COLO668 (cell line): Measurements from ENCODE around the gene WDFY2.

Experiments used
- DNase-seq: peaks from one replicate; lab custom pipeline; 2025; ENCODE audit not compliant: unreplicated experiment; lab: John Stamatoyannopoulos, UW

Gene WDFY2

DNA sequence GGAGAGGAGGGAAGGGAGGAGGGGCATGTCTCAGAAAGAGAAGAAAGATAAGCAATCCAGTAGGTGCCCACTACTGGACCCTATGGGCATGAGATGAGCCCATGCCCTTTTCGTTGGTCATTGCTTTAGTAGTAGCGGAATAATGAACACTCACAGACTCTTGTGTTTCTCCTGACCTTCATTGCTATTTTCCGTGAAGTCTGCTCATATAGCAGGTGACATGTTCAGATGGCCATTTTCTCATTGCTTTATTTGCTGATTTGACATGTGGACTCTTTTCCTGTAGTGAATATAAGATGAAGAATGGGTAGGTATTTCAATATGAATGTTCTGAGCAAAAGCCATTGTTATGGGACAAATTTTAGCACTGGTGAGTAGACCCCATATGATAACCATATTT lies 16.4 kb downstream of the WDFY2 start:
- DNase-seq = no peak

DNA sequence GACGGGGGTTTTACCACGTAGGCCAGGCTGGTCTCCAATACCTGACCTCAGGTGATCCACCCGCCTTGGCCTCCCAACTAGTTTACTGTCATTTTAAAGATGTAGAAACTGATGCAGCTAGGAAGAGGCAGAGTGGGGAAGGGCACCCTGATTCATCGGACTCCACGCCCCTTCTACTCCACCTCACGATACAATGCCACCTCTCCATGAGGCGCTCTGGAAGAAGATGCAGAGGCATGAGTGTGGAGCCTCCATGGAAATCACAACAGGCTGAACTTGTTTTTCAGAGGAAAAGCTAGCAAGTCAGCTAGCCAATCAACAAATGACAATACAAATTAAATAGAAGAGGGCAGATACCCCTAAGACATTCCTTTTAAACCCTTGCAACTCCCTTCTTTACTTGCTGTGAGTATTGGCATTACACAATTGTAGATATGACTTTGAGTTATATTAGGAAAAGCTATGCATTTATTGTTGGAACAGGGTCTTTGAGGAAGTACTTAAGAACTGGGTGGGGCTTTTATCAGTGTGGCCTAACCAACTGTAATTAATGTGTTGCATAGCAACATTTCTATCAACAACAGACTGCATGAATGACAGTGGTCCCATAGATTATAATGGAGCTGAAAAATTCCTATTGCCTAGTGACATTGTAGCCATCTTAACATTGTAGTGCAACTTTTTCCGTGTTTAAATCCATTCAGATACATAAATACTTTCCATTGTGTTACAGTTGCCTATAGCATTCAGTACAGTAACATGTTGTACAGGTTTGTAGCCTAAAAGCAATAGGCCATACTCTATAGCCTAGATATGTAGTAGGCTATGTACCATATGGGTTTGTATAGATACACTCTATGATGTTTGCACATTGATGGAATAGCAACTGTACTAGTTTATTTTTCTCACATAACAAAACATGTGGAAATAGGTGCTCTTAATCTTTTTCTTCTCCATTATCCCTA lies 17.6 kb downstream of the WDFY2 start:
- DNase-seq = no peak

DNA sequence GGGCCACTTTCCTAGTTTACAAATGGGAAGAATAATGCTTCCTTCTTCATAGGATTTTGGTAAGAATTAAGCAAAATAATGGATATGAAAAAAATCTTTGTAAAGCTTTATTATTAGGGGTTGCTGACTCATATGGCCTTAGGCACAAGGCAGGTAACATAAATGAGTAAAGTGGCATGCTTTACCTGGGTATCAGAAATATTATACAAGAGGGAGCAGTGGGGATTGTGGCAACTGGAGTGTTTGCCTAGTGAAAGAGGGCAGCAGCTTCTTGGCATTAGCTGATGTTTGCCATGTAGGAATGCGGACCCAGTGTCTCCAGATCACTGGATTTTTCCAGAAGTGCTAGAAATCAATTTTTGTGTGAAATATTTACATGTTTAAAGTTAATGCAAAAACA lies 19.5 kb downstream of the WDFY2 start:
- DNase-seq = no peak

DNA sequence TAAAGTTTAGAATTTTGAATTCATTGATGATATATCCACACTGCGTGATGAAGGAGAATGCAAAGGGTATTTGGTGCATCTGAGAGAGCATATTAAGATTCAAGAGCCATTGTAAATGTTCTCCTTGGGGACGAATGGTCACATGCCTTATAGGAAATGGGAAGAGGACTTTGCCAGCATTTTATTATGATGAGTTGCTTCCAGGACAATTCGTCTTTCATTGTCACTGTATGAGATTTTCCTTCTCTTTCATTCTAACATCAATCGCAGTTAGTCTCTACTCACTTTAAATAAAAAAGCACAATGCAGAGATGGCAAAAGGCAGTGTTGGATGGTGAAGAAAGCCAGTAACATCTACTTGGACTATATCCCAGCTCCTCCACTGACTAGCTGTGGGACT lies 21.4 kb downstream of the WDFY2 start:
- no peak for DNase-seq

DNA sequence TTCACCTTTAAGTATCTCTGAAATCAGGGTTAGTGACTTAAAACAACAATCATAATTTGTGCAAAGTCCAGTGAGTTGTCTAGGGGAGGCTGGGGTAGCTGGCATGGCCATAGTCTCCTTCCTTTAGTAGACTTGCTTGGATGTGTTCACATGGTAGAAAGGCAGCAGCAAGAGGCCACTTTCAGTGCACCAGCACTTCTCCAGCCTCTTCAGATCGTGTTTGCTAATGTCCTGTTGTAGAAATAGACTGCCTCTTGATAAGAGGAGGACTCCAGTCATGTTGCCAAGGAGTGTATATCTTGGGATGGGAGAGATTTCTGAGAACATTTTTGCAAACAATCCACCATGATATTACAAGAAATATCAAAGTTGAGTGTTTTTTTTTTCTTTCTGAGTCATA lies 22.9 kb downstream of the WDFY2 start:
- DNase-seq = no peak

DNA sequence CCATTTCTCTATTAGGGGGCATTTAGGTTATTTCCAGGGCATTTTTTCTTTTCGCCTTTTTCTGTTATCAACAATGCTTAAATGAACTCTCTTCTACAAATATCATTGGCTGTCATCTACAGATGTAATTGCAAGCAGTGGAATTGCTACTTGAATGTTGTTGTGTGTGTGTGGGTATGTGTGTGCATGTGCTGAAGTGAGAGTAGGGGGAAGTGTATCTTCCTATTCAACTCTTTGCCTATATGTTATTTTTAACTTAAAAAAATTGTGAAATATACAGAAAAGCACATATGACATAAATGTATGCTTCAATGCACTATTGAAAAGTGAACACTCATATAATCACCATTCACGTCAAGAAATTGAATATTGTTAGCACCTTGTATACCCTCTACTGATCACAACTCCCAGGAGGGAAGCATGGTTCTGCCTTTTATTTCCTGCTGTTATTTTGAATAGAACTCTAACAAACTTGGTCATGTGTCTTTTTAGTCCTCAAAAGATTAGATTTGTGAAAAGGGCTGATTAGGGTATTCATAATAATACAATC lies 24.7 kb downstream of the WDFY2 start:
- DNase-seq = no peak

DNA sequence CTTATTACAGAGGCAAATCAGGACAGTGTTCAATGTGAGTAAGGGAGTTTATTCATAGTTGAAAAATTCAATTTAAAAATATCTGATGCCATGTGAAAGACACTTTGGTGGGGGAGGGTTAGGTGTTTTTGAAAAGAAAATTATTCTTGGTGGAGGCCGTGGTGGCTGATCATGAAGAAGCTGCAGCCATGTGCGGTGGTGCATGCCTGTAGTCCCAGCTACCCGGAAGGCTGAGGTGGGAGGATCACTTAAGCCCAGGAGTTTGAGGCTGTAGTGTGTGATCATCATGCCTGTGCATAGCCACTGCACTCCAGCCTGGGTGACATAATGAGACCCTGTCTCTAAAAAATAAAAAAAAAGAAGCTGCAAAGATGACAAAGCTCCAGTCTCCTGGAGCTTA lies 28.6 kb downstream of the WDFY2 start:
- DNase-seq = no peak

DNA sequence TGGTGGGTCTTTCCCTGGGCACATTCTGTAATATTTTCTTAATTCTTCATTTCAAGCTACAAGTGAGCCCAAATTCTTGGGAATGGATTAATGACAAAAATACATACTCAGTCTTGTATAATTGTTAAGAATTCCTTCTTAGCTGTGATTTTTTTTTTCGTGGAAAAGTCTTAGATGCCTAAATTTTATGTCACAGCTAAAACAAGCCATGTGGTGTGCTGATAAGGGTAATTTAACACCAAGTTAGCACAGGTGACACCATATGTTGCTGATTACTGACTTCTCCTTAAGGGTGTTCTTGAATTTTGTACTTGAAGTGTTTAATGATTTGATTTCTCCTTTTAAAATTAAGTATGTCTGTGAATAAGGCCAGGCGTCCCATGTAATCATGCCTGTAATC lies 29.3 kb downstream of the WDFY2 start:
- DNase-seq = no peak

DNA sequence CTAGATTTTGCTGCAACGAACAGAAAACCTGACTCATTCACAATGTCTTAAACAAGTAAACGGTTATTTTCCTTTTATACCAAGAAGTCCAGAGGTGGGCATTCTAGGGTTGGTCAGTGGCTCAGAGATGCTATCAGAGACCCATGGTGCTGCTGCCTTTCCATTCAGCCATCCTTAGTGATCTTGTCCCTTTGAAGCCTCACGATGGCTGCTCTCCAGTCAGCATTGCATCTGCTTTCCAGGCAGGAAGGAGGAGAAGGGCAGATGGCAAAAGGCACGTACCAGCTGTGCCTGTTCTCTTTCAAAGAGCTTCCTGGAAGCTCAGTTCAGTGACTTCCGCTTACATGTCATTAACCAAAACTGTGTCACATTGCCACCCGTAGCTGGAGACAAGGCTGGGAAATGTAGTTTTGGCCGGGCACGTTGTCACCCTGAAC lies 30.1 kb downstream of the WDFY2 start:
- DNase-seq = peak; percentile 87

DNA sequence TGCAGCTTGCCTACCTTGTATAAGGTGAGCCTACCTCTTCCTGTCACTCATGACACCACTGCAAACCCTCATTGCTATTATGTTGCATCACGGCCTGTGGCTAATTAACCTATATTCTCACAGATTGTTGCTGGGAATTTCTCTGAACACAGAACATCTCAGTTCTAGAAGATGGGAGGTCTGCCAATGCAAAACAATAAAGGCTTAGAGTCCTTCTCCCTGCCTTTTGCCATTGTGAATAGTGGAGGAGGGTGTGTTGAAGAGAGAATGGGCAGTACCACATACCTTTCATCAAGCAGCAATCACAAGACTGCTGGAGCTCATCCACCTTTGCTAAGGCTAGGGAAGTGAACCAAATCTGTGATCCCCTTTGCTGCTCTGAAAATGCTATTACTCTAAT lies 34.4 kb downstream of the WDFY2 start:
- DNase-seq = no peak

DNA sequence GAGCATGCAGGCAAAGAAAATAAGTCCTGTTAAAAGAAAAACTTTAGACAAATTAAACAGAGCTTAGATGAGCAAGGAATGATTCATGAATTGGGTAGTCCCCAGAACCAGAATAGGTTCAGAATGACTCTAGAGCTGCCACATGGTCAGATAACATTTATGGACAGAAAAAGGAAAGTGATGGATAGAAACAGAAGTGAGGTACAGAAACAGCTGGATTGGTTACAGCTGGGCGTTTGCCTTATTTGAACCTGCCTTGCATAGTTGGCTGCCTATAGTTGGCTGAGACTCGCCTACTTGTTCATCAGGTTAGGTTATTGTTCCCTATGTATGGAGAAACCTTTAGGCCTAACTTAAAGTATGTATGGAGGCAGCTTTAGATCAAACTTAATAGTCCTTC lies 35.4 kb downstream of the WDFY2 start:
- DNase-seq = no peak

DNA sequence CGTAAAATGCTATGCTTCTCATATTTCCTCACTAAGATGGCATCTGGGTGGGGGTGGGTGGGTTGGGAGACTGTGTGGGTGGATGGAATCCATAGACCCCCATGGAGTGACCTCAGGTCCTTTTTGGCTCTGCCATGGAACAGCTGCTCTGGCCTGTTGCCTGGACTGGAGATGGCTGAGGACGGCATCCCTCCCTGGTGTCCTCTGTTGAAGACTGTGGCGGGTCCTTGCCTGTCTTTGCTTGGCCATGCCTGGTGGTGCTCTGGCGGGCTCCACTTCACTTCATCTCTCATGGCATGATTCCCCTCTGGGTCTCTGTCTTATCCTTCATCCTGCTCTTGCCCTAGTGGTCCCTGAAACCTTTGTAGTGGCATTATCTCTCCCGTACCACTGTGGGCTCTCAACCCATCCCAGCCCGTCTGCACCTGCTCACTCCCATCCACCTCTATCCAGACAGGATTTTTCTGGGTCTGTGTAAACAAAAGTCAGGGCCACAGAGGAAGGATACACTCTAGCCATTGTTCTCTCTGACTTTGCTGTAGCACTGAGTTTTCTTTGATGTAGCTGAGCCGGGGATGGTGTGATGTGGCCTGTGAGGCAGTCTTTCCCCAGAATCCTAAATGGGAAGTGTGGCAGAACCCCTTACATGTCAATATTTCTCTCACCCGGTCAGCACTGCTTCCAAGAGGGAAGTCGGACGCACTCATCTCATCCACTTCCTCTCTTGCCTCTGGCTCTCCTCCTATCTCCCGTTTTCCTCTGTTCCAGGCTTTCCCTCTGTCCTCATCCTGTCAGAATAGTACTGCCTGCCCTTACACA lies 36.1 kb downstream of the WDFY2 start:
- DNase-seq = peak; percentile 74

DNA sequence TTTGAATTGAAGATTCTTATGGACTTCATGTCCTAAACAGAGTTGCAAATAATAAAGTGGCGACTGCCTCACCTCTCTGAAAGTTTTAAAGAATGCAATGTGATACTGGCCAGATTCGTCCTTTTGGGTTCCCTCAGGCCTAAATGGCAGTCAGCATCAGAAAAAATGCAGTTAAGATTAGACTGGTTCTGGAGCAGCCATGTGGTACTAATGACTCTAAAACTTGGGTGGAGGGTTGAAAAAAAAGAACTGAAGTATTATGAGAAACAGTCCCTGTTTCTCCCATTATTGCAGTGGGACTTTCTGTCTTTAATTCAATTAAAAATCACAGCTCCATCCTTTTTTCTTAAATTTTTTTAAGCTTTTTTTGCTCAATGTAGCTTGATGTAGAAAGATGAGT lies 37.3 kb downstream of the WDFY2 start:
- no peak for DNase-seq

DNA sequence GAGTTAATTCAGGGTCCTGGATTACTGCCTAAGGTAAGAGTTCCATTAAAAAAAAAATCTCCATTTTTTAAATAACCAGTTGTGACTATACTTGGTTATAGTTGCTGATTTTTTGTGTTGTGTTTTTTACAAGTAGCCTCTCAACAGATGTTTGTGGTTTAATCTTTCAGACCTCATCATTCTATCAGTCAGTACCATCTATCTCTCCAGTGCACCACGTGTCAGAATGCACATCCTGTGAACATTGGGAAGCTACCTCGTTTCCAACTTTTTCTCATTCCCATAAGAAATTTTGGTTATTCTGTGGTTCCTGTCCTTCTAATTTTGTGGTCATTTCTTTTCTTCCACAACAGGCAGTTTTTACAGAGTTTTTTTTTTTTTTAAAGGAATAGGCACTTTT lies 39.2 kb downstream of the WDFY2 start:
- no peak for DNase-seq

DNA sequence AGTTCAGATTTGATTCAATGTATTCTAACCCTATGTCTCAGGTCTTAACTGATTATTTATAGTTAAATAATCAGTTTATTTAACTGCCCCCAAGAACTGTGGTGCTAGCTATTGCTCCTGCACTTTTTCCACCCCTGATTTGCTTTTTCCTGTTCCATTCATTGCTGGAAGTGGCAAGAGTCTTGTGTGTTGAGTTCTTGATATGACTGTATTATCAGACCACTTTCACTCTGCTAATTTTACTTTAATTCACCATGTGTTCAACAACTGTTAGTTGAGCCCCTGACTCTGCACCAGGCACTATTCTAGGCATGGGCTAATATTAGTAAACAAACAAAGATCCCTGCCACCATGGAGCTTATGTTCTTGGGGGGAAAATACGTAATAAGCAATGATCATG lies 39.9 kb downstream of the WDFY2 start:
- DNase-seq = no peak

DNA sequence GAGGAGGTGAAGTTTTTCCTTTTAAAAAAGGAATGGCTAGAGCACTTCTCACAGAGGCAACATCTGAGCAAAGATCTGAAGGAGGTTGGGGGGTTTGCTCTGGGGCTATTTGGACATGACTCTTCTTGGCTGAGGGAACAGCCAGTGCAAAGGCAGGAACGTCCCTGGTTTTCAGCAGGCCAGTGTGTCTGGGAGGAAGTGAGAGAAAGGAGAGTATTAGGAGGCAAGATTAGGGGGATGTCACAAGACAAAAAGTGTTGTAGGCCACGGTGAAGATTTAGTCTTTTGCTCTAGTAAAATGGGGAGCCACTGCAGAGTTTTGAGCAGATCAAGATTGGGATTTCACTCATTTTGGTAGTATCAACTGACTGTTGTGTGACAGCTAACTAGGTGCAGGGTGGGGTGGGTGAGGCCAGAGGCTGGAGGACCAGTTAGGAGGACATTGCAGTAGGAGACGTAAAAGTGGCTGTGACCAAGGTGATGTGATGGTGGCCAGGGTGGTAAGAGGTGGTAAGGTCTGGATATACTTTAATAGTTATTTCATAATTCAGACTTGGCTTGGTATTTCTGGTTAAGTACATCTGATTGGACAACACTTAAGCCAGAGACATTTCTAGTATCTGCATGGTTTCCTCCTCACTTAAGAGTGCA lies 40.6 kb downstream of the WDFY2 start:
- DNase-seq = no peak

DNA sequence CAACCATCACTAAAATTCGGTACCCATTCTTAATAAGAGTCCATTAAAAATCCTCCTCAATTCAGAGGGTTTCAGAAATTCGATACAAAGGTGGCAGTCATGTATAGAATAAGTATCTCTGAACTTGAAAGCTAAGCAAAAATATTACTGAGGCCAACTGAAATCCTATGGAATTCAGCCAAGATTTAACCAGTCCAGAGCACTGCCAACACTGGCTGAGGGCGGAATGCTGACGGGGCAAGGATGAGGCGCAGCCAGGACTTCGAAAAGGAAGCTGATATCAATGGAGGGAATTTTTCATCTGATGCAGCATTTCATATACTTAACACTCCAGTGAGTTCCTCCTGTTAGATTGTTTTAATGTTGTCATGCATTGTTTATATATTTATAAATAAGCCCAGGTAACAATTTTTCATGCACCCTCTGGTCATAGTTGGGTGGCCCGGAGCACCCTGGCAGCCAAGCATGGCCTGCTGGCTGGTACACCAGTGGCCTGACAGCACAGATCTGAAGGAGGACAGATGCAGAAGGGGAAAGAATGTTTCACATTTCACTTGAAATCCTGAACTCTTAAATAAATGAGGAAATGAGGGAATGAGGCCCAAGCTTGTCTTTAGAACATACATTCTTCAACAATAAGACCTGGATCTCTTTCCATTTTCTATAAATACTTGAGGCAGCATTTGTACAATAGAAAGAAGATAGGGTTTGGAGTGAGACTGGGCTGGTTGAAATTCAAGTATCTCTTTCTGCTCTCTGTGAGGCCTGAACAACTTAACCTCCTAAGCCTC lies 41.5 kb downstream of the WDFY2 start:
- no peak for DNase-seq

DNA sequence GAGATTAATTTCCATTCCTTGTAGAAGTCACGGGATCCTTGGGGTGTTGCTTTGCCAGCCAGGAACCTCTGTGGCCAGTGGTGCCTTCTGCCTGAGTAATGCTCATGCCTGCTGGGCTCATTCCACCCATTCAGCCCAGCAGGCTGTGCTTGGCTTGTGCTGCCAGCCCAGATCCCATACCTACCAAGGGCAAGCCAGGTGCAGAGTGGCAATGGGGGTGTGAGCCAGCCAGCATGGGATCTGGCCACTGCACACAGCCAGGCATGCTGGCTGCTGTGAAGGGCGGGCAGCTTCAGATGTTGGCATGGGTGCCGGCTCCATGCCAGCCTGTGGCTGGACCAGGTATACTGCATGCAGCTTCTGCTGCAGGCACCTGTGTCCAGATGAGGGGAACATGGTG lies 42.5 kb downstream of the WDFY2 start:
- no peak for DNase-seq

DNA sequence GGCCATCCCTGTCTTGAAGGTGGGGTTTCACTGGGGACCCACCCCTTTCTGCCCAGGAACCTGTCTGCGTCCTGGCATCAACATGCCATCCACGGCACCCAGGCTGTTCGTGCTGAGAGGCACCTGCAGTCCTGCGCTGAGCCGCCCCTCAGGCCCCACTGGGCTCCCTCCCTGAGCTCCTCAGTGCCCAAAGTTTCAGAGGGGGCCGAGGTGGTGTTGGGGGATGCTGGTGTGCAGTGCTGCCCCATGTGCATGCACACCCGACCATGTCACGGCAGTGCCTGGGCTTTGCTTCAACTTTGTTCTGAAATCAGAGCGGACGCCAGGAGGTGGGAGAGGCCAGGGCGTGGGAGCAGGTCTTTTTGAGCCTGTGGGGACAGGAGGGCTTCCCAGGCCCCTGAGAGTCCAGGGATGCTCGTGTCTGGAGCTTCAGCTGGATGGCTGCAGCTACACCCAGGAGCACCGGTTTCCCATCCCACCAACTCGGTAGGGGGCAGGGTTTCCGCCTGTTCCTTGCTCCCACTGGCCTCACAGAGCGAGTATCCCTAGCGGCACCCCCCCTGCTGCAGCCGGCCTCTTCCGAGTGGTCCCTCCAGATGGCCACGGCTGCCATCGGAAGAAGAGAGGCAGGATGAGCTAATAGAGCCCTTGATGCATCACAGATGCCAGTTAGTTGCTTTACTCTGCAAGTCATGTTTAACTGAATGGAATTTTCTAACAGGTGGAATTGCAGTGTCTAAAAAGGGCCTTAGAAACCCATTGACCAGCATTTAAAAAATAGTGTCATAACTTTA lies 44.0 kb downstream of the WDFY2 start:
- DNase-seq = no peak
